GM06990 (cell line): ENCODE measurements around the gene REC8.
A peak's percentile ranks its signal among the peaks of the same experiment; 100 is the strongest.

Experiments
- DNase-seq: peaks from one replicate; pipeline ENCODE4 v3.0.0-alpha.2; 2011; ENCODE audit not compliant: insufficient read length; ENCODE audit errors: extremely low read depth
- H3K27me3 ChIP-seq: replicated peaks from 2 replicates; pipeline ENCODE4 v1.6.0; 2011; ENCODE audit warnings: low read length; ENCODE audit not compliant: control insufficient read depth, insufficient read depth
- H3K36me3 ChIP-seq: 2 replicates; pipeline ENCODE4 v1.5.1; 2011; ENCODE audit warnings: low read length; ENCODE audit not compliant: control insufficient read depth, insufficient read depth
- H3K4me3 ChIP-seq: replicated peaks from 2 replicates; pipeline ENCODE4 v1.5.1; 2011; ENCODE audit warnings: low read depth, mild to moderate bottlenecking, control low read depth, low read length
- CTCF ChIP-seq: IDR thresholded peaks from 2 replicates; pipeline ENCODE4 v1.5.1; 2011; ENCODE audit warnings: low read length, control low read depth, mild to moderate bottlenecking, inconsistent platforms; ENCODE audit not compliant: insufficient read depth, poor library complexity, severe bottlenecking

Gene REC8

GRCh38 chr14:24146453-24146977, 25.4 kb upstream of the REC8 start, which contains the start of gene PSME2:
Gene PSME2, minus strand, starts transcription at chr14:24146610. Its CDS starts 29 bp downstream, at chr14:24146581.
- Histone ChIP-seq H3K4me3 (peak within 1 kb of the TSS; percentile 100), H3K36me3 (peaks cover 32% of the 10 kb centered on the region), H3K27me3 (no peaks in the 10 kb centered on the region)
- TF ChIP-seq CTCF: no peak
- peak; percentile 95 for DNase-seq

- Histone ChIP-seq H3K27me3 (no peaks in the 10 kb centered on the region), H3K4me3 (peak within 1 kb of the TSS; percentile 100), H3K36me3 (peaks cover 37% of the 10 kb centered on the region)
- no peak for TF ChIP-seq CTCF
- peak; percentile 93 for DNase-seq
Observed at GRCh38 chr14:24146978-24147760, 24.7 kb upstream of the REC8 start, which contains the start of gene RNF31. Gene RNF31, plus strand, starts transcription at chr14:24147498. Its CDS starts 201 bp downstream, at chr14:24147699.

- TF ChIP-seq CTCF: no peak
- DNase-seq: no peak
Observed at GRCh38 chr14:24147761-24148428, 24.0 kb upstream of the REC8 start.

GRCh38 chr14:24149302-24149969, 22.4 kb upstream of the REC8 start:
- Histone ChIP-seq H3K36me3 (peaks cover 31% of the 10 kb centered on the region), H3K4me3 (no peak overlapping the region), H3K27me3 (no peaks in the 10 kb centered on the region)
- TF ChIP-seq CTCF: no peak
- DNase-seq: no peak

More at GRCh38 chr14:24147761-24148428, 24.0 kb upstream of the REC8 start:
- Histone ChIP-seq H3K4me3 (peak overlapping the region; percentile 100), H3K27me3 (no peaks in the 10 kb centered on the region), H3K36me3 (peaks cover 39% of the 10 kb centered on the region)

- no peaks in the 10 kb centered on the region for H3K27me3 ChIP-seq
- H3K4me3 ChIP-seq: no peak overlapping the region
- no peak for DNase-seq
- no peak for TF ChIP-seq CTCF
- peaks cover 31% of the 10 kb centered on the region for H3K36me3 ChIP-seq
Observed at GRCh38 chr14:24150061-24150460, 21.8 kb upstream of the REC8 start.
